Measurements from ENCODE around the gene CPNE5. TPM values are rescaled to one million over a fixed set of nuclear protein-coding genes. Genes with fewer than 3 reads are reported as not detected.

CPNE5 gene
- total RNA-seq, 1 experiment from 2014 or later: not detected

Other genes starting within 250 kb of the CPNE5 start
- gene SRSF3, start 245.1 kb downstream of the CPNE5 start, total RNA-seq (2014; rRNA removed): 137 and 181 TPM in 2 replicates
- 560 and 669 TPM in 2 replicates for gene CDKN1A, start 160.7 kb downstream of the CPNE5 start, total RNA-seq (2014; rRNA removed)
- not detected in 2 replicates for gene RAB44, start 141.6 kb downstream of the CPNE5 start, total RNA-seq (2014; rRNA removed)
- 38.9 and 43.3 TPM in 2 replicates for gene PPIL1, start 35.4 kb upstream of the CPNE5 start, total RNA-seq (2014; rRNA removed)
- gene C6orf89, start 46.5 kb upstream of the CPNE5 start, total RNA-seq (2014; rRNA removed): 43.6 and 44.8 TPM in 2 replicates
- not detected in 2 replicates for gene PI16, start 115.3 kb upstream of the CPNE5 start, total RNA-seq (2014; rRNA removed)
- gene MTCH1, start 146.8 kb upstream of the CPNE5 start, total RNA-seq (2014; rRNA removed): 224 and 234 TPM in 2 replicates
- gene FGD2, start 166.2 kb upstream of the CPNE5 start, total RNA-seq (2014; rRNA removed): not detected in 2 replicates